ENCODE data around the gene NAP1L3. TPM values are rescaled to one million over a fixed set of nuclear protein-coding genes. Genes with fewer than 3 reads are reported as not detected.
A peak's percentile ranks its signal among the peaks of the same experiment; 100 is the strongest.

Gene NAP1L3, protein sequence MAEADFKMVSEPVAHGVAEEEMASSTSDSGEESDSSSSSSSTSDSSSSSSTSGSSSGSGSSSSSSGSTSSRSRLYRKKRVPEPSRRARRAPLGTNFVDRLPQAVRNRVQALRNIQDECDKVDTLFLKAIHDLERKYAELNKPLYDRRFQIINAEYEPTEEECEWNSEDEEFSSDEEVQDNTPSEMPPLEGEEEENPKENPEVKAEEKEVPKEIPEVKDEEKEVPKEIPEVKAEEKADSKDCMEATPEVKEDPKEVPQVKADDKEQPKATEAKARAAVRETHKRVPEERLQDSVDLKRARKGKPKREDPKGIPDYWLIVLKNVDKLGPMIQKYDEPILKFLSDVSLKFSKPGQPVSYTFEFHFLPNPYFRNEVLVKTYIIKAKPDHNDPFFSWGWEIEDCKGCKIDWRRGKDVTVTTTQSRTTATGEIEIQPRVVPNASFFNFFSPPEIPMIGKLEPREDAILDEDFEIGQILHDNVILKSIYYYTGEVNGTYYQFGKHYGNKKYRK
- 1 to 10 TPM; 1.1 to 1.3 TPM for total RNA-seq

DNA sequence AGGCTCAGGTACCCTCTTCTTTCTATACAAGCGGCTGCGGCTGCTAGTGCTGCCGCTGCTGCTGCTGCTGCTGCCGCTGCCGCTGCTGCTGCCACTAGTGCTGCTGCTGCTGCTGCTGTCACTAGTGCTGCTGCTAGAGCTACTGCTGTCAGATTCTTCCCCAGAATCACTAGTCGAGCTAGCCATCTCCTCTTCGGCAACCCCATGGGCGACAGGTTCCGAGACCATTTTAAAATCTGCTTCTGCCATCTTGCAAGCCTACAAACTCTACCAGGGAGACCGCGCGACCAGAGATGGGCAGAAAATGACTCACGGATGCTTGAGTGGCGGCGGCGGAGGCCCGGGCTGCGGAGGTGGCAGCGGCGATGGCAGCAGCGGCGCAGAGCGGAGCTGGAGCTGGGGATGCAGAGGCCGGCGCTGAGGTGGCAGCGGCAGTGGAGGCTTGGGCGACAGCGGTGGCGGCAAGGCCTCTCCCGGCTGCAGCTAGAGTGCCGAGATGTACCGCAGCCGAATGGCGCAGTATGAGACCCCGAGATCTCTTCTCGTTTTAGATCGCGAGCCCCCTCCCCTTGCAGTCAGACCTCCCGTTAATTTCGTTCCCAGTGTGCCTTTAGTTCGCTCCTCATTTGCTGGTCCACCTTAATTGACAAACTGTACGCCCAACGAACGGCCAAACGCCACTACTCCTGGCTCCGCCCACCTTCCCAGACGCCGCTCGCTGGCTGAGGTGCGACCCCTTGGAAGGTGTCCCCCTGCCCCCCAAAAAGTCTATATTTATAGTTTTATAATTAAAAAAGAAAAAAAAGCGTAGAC lies at the start of gene NAP1L3:
Gene NAP1L3, minus strand, starts transcription at position 523 of the 813 bp plus-strand sequence. Its CDS starts 274 bp downstream, at position 249.
- H3K27ac Mint-ChIP-seq = peak within 1 kb of the TSS; percentile 91
- ChIA-PET POLR2A (no interaction called here), CTCF (no interaction called here)
- no peaks in the 10 kb centered on the region for H3K27me3 Mint-ChIP-seq
- H3K9me3 Mint-ChIP-seq = no peaks in the 10 kb centered on the region
- peak; percentile 56 for DNase-seq
- H3K4me1 Mint-ChIP-seq = peaks cover 9% of the 10 kb centered on the region
- H3K4me3 Mint-ChIP-seq = peak within 1 kb of the TSS; percentile 82
- no peaks in the 10 kb centered on the region for H3K36me3 Mint-ChIP-seq (ENCODE audit: low read depth)

DNA sequence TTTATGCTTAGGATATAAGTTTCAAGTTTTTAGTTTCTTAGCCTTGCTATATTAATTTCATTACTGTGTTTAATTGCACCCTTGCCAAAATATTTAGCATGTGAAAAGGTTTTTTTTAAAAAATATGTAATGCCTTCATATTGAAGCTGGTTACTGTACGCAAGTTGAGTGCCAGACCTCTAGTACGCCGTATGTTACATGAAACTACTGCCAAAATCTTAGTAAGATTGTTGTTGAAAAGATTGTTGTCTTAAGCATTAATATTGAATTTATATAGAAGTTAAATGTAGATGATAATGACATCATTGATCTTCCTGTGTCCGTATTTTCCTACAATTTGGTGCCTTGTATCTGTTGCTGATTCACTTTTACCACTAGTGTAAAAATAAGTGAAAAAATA lies 37.7 kb upstream of the NAP1L3 start:
- H3K36me3 Mint-ChIP-seq (ENCODE audit: low read depth) = no peaks in the 10 kb centered on the region
- H3K27ac Mint-ChIP-seq = no peak overlapping the region
- no peak for DNase-seq
- no peaks in the 10 kb centered on the region for H3K4me1 Mint-ChIP-seq
- H3K27me3 Mint-ChIP-seq = no peaks in the 10 kb centered on the region
- ChIA-PET CTCF (no interaction called here), POLR2A (no interaction called here)
- H3K4me3 Mint-ChIP-seq = no peak overlapping the region
- no peaks in the 10 kb centered on the region for H3K9me3 Mint-ChIP-seq

DNA sequence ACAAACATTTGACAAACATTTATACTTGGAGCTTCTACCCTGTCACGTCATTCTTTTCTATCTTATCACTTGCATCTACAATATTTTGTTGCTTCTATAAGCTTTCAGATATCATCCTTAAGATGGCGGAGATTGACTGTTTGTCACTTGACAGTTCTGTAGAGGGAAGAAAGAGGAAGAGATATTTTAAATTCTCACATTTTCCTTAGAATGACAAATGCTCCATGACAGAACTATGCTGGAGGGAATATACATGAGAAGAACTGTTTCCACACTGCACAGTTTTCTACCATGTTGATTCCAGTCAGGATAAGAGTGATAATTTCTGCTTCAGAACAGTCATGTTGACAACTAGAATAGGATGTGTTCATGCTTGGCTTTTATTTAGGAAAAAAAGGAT lies 30.3 kb upstream of the NAP1L3 start:
- no peaks in the 10 kb centered on the region for H3K4me1 Mint-ChIP-seq
- CTCF ChIA-PET = interaction anchor here (0.6 kb wide), 1 partner anchor 243 kb away, joined by 4 read pairs; no protein-coding TSS in a partner anchor
- no peaks in the 10 kb centered on the region for H3K9me3 Mint-ChIP-seq
- POLR2A ChIA-PET = no interaction called here
- H3K36me3 Mint-ChIP-seq (ENCODE audit: low read depth) = no peaks in the 10 kb centered on the region
- no peak for DNase-seq
- no peak overlapping the region for H3K27ac Mint-ChIP-seq
- H3K4me3 Mint-ChIP-seq = no peak overlapping the region
- H3K27me3 Mint-ChIP-seq = no peaks in the 10 kb centered on the region

DNA sequence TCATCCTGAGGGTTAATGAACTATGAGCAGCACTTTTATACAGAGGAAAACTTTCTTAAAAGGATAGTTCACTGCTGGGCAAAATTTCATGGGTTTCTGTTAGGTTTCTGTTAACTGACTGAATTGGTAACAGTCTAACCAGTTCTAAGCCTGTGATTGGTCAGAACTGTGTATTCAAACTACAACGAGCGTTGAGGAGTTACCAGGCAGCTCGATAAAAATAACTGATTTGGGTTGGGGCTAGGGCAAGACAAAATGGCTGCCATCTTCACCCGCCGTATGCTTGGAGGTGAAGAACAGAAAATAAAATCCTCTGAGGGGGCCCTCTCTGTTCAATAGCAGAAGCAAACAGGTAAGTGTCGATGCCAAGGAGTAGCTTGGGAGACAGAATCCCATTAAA lies 22.6 kb upstream of the NAP1L3 start:
- no peak overlapping the region for H3K4me3 Mint-ChIP-seq
- no peaks in the 10 kb centered on the region for H3K4me1 Mint-ChIP-seq
- H3K36me3 Mint-ChIP-seq (ENCODE audit: low read depth) = no peaks in the 10 kb centered on the region
- CTCF ChIA-PET = no interaction called here
- no peak overlapping the region for H3K27ac Mint-ChIP-seq
- POLR2A ChIA-PET = no interaction called here
- H3K9me3 Mint-ChIP-seq = no peaks in the 10 kb centered on the region
- DNase-seq = no peak
- no peaks in the 10 kb centered on the region for H3K27me3 Mint-ChIP-seq

DNA sequence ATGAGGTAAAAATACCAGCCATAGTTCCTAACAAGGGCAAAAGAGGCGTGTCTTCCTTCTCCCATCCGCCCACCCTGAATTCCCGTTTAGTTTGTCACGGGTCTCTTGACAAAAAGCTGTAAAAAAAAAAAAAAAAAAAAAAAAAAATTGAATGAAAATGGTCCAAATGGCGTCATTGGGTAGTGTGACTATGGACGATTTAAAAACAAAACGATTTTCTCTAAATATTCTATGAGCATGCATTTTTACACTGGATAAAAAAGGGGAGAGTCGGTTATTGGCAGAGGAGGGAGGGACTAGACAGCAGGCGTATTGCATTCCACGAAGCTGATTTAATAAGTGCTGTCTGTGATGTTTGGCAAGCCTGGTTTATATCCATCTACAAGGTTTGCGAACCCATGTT lies 492 bp upstream of the NAP1L3 start, which contains the start of gene FAM133A:
Gene FAM133A, plus strand, starts transcription at position 338 of the 403 bp plus-strand sequence. CDS start 35,214 bp downstream, outside the sequence.
- CTCF ChIA-PET = no interaction called here
- peak within 1 kb of the TSS; percentile 82 for H3K4me3 Mint-ChIP-seq
- POLR2A ChIA-PET = no interaction called here
- no peaks in the 10 kb centered on the region for H3K36me3 Mint-ChIP-seq (ENCODE audit: low read depth)
- DNase-seq = no peak
- peaks cover 9% of the 10 kb centered on the region for H3K4me1 Mint-ChIP-seq
- no peaks in the 10 kb centered on the region for H3K9me3 Mint-ChIP-seq
- H3K27me3 Mint-ChIP-seq = no peaks in the 10 kb centered on the region
- H3K27ac Mint-ChIP-seq = peak within 1 kb of the TSS; percentile 91

DNA sequence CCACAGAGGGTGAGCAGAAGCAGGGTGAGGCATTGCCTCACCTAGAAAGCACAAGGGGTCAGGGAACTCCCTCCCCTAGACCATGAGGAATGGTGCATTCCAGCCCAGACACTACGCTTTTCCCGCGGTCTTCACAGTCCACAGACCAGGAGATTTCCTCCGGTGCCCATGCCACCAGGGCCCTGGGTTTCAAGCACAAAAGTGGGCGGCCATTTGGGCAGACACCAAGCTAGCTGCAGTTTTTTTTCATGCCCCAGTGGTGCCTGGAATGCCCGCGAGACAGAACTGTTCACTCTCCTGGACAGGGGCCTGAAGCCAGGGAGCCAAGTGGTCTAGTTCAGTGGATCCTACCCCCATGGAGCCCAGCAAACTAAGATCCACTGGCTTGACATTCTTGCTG lies 12.8 kb downstream of the NAP1L3 start:
- Mint-ChIP-seq H3K4me1 (no peaks in the 10 kb centered on the region), H3K27me3 (no peaks in the 10 kb centered on the region), H3K9me3 (no peaks in the 10 kb centered on the region), H3K27ac (no peak overlapping the region), H3K36me3 (ENCODE audit: low read depth) (no peaks in the 10 kb centered on the region), H3K4me3 (no peak overlapping the region)
- no peak for DNase-seq
- CTCF ChIA-PET = no interaction called here
- POLR2A ChIA-PET = no interaction called here

DNA sequence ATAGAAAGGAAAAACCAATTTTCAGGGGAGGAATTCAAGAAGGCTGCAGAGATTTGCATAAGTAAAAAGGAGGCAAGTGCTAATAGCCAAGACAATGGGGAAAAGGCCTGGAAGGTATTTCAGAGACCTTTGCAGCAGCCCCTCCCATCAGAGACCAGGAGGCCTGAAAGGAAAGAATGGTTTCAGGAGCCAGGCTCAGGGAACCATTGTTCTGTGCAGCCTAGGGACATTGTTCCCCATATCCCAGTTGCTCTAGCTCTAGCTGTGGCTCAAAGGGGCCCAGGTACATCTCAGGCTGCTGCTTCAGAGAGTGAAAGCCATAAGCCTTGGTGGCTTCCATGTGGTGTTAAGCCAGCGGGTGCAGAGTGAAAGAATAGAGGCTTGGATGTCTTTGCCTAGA lies 24.0 kb downstream of the NAP1L3 start:
- Mint-ChIP-seq H3K36me3 (ENCODE audit: low read depth) (no peaks in the 10 kb centered on the region), H3K4me1 (no peaks in the 10 kb centered on the region), H3K9me3 (no peaks in the 10 kb centered on the region), H3K27ac (no peak overlapping the region), H3K27me3 (no peaks in the 10 kb centered on the region), H3K4me3 (no peak overlapping the region)
- ChIA-PET POLR2A (no interaction called here), CTCF (no interaction called here)
- DNase-seq = no peak

DNA sequence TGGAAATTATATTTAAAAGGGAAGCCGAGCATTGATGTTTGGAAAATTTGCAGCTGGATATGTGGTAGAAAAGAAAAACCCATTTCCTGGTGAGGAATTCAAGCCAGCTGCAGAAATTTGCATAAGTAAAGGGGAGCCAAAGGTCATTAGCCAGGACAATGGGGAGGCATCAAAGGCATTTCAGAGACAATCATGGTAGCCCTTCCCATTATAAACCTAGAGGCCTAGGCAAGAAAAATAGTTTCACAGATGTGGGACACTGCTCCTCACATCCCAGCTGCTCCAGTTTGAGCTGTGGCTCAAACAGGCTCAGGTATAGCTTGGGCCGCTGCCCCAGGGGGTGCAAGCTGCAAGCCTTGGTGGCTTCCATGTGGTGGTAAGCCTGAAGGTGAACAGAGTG lies 35.8 kb downstream of the NAP1L3 start:
- Mint-ChIP-seq H3K27ac (no peak overlapping the region), H3K27me3 (no peaks in the 10 kb centered on the region), H3K4me3 (no peak overlapping the region), H3K36me3 (ENCODE audit: low read depth) (no peaks in the 10 kb centered on the region), H3K9me3 (no peaks in the 10 kb centered on the region), H3K4me1 (no peaks in the 10 kb centered on the region)
- no peak for DNase-seq
- POLR2A ChIA-PET = no interaction called here
- CTCF ChIA-PET = interaction anchor here (0.6 kb wide), 1 partner anchor 119 kb away, joined by 3 read pairs; no protein-coding TSS in a partner anchor

Other genes with a start within 250 kb of the NAP1L3 start
- not detected for gene FAM133A, start 628 bp upstream of the NAP1L3 start, total RNA-seq

Data from activated CD4-positive, alpha-beta T cell treated with anti-CD3 and anti-CD28 coated beads, Interleukin-2, amount 10 ng/mL, durations not matched to agents 7 days and 5 days (primary cell).